ENCODE data around the gene MAFG. TPM values are rescaled to one million over a fixed set of nuclear protein-coding genes. Genes with fewer than 3 reads are reported as not detected.

Gene MAFG
- total and polyA plus RNA-seq, 2 of the 13 experiments (the other 11 are each of a cell fraction or from before 2014, with no cell fraction given): 14.5 to 20.0 TPM

- TF ChIP-seq ZNF280B (CRISPR knock-in tag; IDR thresholded peaks at IDR 0.05; ENCODE audit: borderline replicate concordance) (0 out of 2 replicates have a peak, but pooled peaks have one; percentile 59), POGZ (CRISPR knock-in tag; IDR thresholded peaks at IDR 0.05) (no peak), ZKSCAN5 (CRISPR knock-in tag; IDR thresholded peaks at IDR 0.05) (no peak), ZNF883 (CRISPR knock-in tag; IDR thresholded peaks at IDR 0.05; ENCODE audit: not compliant biosample characterization) (no peak), SMC3 (IDR thresholded peaks at IDR 0.05; ENCODE audit: low read length) (no peak), NFRKB (IDR thresholded peaks at IDR 0.05) (no peak), ZNF83 (CRISPR knock-in tag; IDR thresholded peaks at IDR 0.05; ENCODE audit: borderline replicate concordance) (no peak), ESRRA (CRISPR knock-in tag; IDR thresholded peaks at IDR 0.05; ENCODE audit: low read depth) (peak; percentile 23; the same call in 1 of the 2 replicates), TRIM22 (IDR thresholded peaks at IDR 0.05) (no peak), TAF1 (CRISPR knock-in tag; IDR thresholded peaks at IDR 0.05) (no peak), FIP1L1 (IDR thresholded peaks at IDR 0.05; ENCODE audit: borderline replicate concordance, insufficient read depth, low read depth, low read length) (peak; percentile 89; the same call in 1 of the 2 replicates), ZNF33A (CRISPR knock-in tag; IDR thresholded peaks at IDR 0.05; ENCODE audit: borderline replicate concordance) (no peak), ZNF451 (CRISPR knock-in tag; IDR thresholded peaks at IDR 0.05) (no peak), SPEN (CRISPR knock-in tag; IDR thresholded peaks at IDR 0.05; ENCODE audit: low read depth) (no peak), MLXIP (CRISPR knock-in tag; IDR thresholded peaks at IDR 0.05; ENCODE audit: borderline replicate concordance) (no peak), SRSF1 (optimal IDR thresholded peaks at IDR 0.05; ENCODE audit: low read depth, low read length) (no peak), EHMT2 (IDR thresholded peaks at IDR 0.05; ENCODE audit: borderline replicate concordance, low read depth, low read length) (no peak), HNRNPLL (IDR thresholded peaks at IDR 0.05; ENCODE audit: low read depth, low read length, poor library complexity, severe bottlenecking) (no peak)
Observed at GRCh38 chr17:81976332-81977210, 49.0 kb upstream of the MAFG start (continued).

All from HepG2 (cell line).